GM12873 (cell line): ENCODE measurements around the gene SKIC3.

Experiments
- TF ChIP-seq, protein P1 (sequence below): IDR thresholded peaks from 2 replicates; pipeline ENCODE4 v1.5.1; 2012; ENCODE audit warnings: low read depth, mild to moderate bottlenecking, moderate library complexity, low read length, control low read depth; ENCODE audit not compliant: insufficient read depth; ENCODE audit errors: missing control alignments

SKIC3 gene

GRCh38 chr5:95519151-95519550, 35.6 kb downstream of the SKIC3 start:
- TF ChIP-seq, protein P1, sequence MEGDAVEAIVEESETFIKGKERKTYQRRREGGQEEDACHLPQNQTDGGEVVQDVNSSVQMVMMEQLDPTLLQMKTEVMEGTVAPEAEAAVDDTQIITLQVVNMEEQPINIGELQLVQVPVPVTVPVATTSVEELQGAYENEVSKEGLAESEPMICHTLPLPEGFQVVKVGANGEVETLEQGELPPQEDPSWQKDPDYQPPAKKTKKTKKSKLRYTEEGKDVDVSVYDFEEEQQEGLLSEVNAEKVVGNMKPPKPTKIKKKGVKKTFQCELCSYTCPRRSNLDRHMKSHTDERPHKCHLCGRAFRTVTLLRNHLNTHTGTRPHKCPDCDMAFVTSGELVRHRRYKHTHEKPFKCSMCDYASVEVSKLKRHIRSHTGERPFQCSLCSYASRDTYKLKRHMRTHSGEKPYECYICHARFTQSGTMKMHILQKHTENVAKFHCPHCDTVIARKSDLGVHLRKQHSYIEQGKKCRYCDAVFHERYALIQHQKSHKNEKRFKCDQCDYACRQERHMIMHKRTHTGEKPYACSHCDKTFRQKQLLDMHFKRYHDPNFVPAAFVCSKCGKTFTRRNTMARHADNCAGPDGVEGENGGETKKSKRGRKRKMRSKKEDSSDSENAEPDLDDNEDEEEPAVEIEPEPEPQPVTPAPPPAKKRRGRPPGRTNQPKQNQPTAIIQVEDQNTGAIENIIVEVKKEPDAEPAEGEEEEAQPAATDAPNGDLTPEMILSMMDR = no peak

DNA sequence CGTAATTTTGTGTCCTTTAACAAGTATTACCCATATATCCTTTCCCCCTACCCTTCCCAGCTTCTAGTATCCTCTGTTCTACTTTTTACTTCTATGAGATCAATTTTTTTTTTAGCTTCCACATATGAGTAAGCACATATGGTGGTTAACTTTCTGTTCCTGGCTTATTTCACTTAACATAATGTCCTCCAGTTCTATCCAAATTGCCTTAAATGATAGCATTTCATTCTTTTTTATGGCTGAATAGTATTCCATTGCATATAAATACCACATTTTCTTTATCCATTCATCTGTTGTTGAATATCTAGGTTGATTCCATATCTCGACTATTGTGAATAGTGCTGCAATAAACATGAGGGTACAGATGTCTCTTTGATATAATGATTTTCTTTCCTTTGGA, 36.4 kb downstream of the SKIC3 start:
- TF ChIP-seq, protein P1 = no peak

DNA sequence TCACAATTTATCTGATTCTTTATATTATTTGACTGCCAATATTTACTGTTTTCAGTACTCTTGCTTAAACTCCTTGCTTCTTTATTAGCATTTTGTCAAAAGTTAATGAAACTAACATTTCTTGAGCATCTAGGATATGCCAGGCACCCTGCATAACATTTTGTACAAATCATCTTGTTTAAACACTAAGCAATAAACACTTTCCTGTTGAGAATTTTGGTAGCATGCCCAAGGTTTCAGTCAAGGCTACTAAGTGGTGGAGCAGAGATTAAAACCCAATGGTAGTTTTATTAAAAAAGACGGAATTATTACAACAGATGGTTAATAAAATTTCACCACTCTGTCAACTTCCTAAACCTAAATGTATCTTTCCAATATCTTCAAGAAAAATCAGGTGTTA, 43.2 kb downstream of the SKIC3 start:
- TF ChIP-seq, protein P1 = no peak

DNA sequence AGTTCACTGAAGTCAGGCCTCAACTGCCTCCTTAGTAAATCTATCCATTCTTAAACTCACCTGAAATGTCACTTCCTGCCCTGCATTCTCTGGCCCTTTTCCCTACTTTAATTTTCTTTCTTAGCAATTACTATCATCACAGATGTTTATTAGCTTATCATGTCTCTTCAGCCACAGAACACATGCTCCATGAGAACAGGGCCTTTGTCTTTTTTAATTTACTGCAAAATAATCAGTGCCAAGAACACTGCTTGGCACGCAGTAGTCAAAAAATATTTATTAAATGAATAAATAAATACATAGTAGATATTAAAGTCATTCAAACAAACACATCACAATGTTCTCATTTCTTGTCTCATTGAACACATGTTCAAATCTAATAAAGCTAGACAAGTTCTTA, 46.2 kb downstream of the SKIC3 start:
- TF ChIP-seq, protein P1 = no peak
